ES-I3 (cell line): ENCODE measurements around the gene PRX.

Experiments
- H3K36me3 ChIP-seq: 2 replicates; pipeline ENCODE4 v1.6.1; 2013; ENCODE audit warnings: mild to moderate bottlenecking, low read length, control low read depth, moderate library complexity; ENCODE audit not compliant: insufficient read depth
- H3K4me1 ChIP-seq: 2 replicates; pipeline ENCODE4 v1.6.1; 2013; ENCODE audit warnings: mild to moderate bottlenecking, control low read depth, low read length; ENCODE audit not compliant: insufficient read depth
- H3K9ac ChIP-seq: 2 replicates; pipeline ENCODE4 v1.6.1; 2013; ENCODE audit warnings: low read depth, mild to moderate bottlenecking, low read length, moderate library complexity
- H3K9me3 ChIP-seq: 2 replicates; pipeline ENCODE4 v1.6.1; 2013; ENCODE audit warnings: mild to moderate bottlenecking, low read length, moderate library complexity; ENCODE audit not compliant: control insufficient read depth, insufficient read depth

PRX gene

DNA sequence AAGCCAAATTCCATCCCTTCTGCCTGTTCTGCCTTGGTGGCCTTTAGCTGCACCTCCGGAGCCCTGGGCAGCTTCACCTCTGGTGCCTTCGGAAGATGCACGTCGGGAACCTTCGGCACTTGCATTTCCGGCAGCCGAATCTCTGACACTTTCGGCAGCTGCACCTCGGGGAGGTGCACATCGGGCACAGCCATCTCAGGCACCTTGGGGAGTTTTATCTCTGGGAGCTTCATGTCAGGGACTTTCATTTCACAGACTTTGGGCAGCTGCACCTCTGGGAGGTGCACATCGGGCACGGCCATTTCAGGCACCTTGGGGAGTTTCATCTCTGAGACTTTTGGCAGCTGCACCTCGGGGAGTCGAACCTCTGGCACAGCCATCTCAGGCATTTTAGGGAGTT is 17.2 kb downstream of the PRX start:
- H3K4me1 ChIP-seq = peaks cover 4% of the 10 kb centered on the region; the same call in 1 of the 2 replicates
- no peaks in the 10 kb centered on the region for H3K9me3 ChIP-seq
- H3K9ac ChIP-seq = no peak overlapping the region
- H3K36me3 ChIP-seq = no peaks in the 10 kb centered on the region

DNA sequence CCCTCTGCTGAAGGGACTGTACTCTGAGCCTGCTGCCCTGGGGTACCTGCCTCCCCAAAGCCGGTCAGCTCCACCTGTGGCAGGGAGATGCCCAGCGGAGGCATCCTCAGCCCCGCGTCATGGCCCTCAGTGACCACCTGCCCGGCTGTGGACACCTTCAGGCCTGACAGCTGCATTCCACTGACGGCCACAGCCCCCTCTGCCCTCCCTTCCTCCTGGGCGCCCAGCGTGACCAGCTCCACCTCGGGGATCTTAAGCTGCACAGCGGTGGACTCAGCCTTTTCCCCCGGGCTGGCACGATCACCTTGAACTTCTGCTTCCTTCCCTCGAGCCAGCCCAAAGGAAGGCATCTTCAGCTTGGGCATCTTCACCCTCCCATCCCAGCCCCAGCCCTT is 18.4 kb downstream of the PRX start:
- no peaks in the 10 kb centered on the region for H3K36me3 ChIP-seq
- H3K9me3 ChIP-seq = no peaks in the 10 kb centered on the region
- peaks cover 4% of the 10 kb centered on the region; the same call in 1 of the 2 replicates for H3K4me1 ChIP-seq
- H3K9ac ChIP-seq = no peak overlapping the region

GRCh38 chr19:40393894-40394815 is 19.0 kb downstream of the PRX start:
- H3K9ac ChIP-seq = no peak overlapping the region
- no peaks in the 10 kb centered on the region for H3K36me3 ChIP-seq
- peaks cover 3% of the 10 kb centered on the region; the same call in 1 of the 2 replicates for H3K4me1 ChIP-seq
- H3K9me3 ChIP-seq = no peaks in the 10 kb centered on the region

GRCh38 chr19:40392894-40393517 is 20.2 kb downstream of the PRX start:
- H3K4me1 ChIP-seq = no peaks in the 10 kb centered on the region; the same call in 1 of the 2 replicates
- no peaks in the 10 kb centered on the region for H3K36me3 ChIP-seq
- H3K9me3 ChIP-seq = no peaks in the 10 kb centered on the region
- H3K9ac ChIP-seq = no peak overlapping the region

DNA sequence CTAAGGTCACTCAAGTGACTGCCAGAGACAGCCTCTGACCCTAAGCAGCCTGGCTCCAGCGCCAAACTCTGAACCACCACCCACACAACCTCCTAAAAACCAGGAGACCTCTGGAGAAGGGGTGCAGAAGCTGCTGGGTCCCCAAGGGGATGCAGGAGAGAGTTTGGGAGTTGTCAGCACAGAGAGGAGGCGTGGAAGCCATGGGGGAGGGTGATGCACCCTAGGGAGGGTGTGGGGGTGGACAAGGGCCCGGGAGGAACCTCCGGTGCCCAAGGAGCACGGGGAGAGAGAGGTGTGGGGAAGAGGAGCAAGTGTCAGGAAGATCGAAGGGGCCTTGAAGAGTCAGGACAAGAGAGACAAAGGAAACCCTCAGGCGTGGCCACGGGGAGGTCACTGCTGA is 21.1 kb downstream of the PRX start:
- no peak overlapping the region for H3K9ac ChIP-seq
- no peaks in the 10 kb centered on the region; the same call in 1 of the 2 replicates for H3K4me1 ChIP-seq
- H3K36me3 ChIP-seq = no peaks in the 10 kb centered on the region
- no peaks in the 10 kb centered on the region for H3K9me3 ChIP-seq

GRCh38 chr19:40390084-40390742 is 23.0 kb downstream of the PRX start, which contains the start of gene HIPK4:
TSS of gene HIPK4 (minus strand) at chr19:40390181. CDS start at chr19:40389902, 279 bp downstream.
- Histone ChIP-seq H3K9ac (no peak within 1 kb of the TSS), H3K36me3 (no peaks in the 10 kb centered on the region), H3K9me3 (no peaks in the 10 kb centered on the region)

GRCh38 chr19:40389404-40390083 is 23.6 kb downstream of the PRX start:
- no peak overlapping the region for H3K9ac ChIP-seq
- no peaks in the 10 kb centered on the region for H3K9me3 ChIP-seq
- no peaks in the 10 kb centered on the region; the same call in 1 of the 2 replicates for H3K4me1 ChIP-seq
- H3K36me3 ChIP-seq = no peaks in the 10 kb centered on the region

More at GRCh38 chr19:40390084-40390742, 23.0 kb downstream of the PRX start, which contains the start of gene HIPK4:
- no peaks in the 10 kb centered on the region; the same call in 1 of the 2 replicates for H3K4me1 ChIP-seq

DNA sequence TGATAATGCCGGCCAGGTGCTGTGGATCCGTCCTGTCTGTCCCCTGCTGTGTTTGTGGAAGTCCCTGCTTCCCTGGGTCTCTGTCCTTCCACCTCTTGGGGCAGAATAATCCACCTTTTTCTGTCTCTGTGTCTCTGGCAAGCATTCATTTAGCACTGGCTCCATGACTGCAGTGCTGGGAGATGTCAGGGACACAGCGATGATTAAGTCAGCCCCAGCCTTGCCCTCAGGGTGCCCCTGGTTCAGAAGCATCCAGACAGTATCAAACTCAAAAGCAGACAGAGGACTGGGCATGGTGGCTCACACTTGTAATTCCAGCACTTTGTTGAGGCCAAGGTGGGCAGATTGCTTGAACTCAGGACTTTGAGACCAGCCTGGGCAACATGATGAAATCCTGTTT is 24.7 kb downstream of the PRX start:
- Histone ChIP-seq H3K9ac (no peak overlapping the region), H3K9me3 (no peaks in the 10 kb centered on the region), H3K36me3 (no peaks in the 10 kb centered on the region), H3K4me1 (no peaks in the 10 kb centered on the region; the same call in 1 of the 2 replicates)

GRCh38 chr19:40387155-40387554 is 26.0 kb downstream of the PRX start:
- H3K36me3 ChIP-seq = no peaks in the 10 kb centered on the region
- no peak overlapping the region for H3K9ac ChIP-seq
- H3K9me3 ChIP-seq = no peaks in the 10 kb centered on the region
- H3K4me1 ChIP-seq = no peaks in the 10 kb centered on the region; the same call in 1 of the 2 replicates

DNA sequence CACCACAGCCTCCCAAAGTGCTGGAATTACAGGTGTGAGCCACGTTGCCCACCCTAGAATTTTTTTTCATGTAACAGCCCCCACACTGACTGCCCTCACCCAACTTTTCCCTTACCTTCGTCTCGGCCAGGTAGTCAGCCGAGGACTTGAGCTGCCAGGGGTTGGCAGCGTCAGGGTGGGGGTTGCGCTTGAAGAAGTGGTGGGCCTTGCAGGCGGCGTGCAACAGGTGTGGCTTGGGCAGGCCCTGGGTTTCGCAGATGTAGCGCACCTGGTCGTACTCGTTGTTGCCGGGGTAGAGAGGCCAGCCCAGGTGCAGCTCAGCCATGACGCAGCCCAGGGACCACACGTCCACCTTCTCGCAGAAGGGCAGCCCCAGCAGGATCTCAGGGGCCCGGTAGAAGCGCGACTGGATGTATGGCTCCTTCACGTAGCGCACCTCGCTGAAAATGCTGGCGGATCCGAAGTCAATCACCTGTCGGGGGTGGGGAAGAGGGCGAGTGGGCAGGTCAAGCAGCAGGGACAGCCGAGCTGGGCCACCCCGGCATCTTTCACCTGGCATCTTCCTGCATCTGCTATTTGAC is 29.4 kb downstream of the PRX start:
- peaks cover 2% of the 10 kb centered on the region; the same call in 1 of the 2 replicates for H3K36me3 ChIP-seq
- no peak overlapping the region for H3K9ac ChIP-seq
- no peaks in the 10 kb centered on the region; the same call in 1 of the 2 replicates for H3K4me1 ChIP-seq
- no peaks in the 10 kb centered on the region for H3K9me3 ChIP-seq

DNA sequence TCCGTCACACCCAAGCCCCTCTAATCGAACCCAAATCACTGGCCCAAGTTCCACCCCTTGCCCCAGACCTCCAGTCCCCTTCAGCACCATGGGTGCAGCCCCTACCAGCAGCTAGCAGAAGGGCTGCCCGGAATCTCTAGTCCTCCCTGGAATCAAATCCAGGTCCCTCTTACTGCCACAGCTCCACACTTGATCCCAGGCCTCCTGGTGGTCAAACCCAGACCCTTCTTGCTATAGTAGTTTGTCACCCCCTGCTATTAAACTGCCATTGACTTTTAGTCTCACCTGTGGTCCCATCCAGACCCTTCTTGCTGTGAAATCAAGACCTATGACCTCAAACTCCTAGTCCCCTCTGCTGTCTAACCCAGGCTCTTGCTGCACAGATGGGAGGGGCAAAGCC is 31.9 kb downstream of the PRX start:
- Histone ChIP-seq H3K36me3 (peaks cover 5% of the 10 kb centered on the region; the same call in 1 of the 2 replicates), H3K4me1 (no peaks in the 10 kb centered on the region; the same call in 1 of the 2 replicates), H3K9ac (no peak overlapping the region), H3K9me3 (no peaks in the 10 kb centered on the region)

DNA sequence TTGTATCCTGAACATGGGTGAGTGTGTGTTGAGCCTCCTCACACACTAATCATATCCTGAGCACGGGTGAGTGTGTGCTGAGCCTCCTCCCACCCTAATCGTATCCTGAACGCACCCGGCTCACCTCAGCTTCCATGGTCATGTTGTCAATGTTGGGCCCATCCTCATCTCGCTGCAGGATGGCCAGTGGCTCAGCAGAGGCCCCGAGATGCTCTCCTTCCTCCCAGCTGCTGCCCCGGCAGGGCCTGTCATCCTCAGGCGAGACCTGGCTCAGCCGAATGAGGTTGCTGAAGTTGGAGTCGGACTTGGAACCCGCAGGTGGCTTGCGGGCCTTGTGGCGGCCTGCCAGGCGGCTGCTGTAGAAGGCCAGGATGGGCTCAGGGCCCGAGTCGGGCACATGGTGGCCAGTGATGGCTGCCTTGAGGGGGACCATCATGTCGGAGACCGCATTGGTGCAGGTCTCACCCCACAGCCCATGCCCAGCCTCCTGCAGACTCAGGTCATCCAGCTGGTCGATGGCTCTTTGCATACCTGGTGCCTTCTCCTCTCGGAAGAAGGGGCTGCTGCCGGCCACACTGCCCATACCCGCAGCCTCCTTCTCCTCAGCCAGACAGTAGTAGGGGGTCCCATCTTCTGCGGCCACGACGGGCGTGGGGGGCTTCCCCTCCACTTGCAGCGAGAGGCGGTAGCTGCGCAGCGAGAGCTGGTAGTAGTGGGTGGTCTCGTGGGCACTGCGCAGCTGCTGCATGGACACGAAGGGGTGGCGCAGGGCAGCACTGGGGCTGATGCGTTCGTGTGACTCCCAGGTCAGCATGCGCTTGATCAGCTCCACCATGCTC is 32.8 kb downstream of the PRX start:
- no peaks in the 10 kb centered on the region; the same call in 1 of the 2 replicates for H3K4me1 ChIP-seq
- H3K36me3 ChIP-seq = peaks cover 5% of the 10 kb centered on the region; the same call in 1 of the 2 replicates
- H3K9me3 ChIP-seq = no peaks in the 10 kb centered on the region
- no peak overlapping the region for H3K9ac ChIP-seq
